T-helper 17 cell (primary cell): ENCODE data around the gene NXPH2. TPM values are rescaled to one million over a fixed set of nuclear protein-coding genes. Genes with fewer than 3 reads are reported as not detected.
"Not testable (repeated sequence)": the region's sequence is repeated elsewhere in the genome, so short reads cannot be mapped to it uniquely, and the experiment has no call there.

Source experiments
- ATAC-seq: fragments of 150-1000 bp; cut with Tn5 transposase; 2 replicates; pipeline ENCODE4 v1.10.0; 2021; ENCODE audit warnings: mild to moderate bottlenecking, moderate library complexity
- DNase-seq, 3 donors: peaks; one replicate each; pipeline versions ENCODE4 v3.0.0 to v3.0.0-alpha.2; 2020 to 2021
- H3K9me3 ChIP-seq: one replicate; pipeline ENCODE4 v1.7.0; 2013; ENCODE audit warnings: low read length, mild to moderate bottlenecking; ENCODE audit not compliant: control insufficient read depth, poor library complexity, severe bottlenecking
- H3K27ac Mint-ChIP-seq: one replicate; pipeline ENCODE4 v1.8.0; 2022; ENCODE audit warnings: mild to moderate bottlenecking, moderate library complexity, mixed read lengths
- H3K27me3 Mint-ChIP-seq: one replicate; pipeline ENCODE4 v1.8.0; 2022; ENCODE audit warnings: mixed read lengths
- H3K36me3 Mint-ChIP-seq: one replicate; pipeline ENCODE4 v1.8.0; 2022; ENCODE audit warnings: low read depth, mixed read lengths
- H3K4me1 Mint-ChIP-seq: one replicate; pipeline ENCODE4 v1.8.0; 2022; ENCODE audit warnings: mild to moderate bottlenecking, mixed read lengths
- H3K4me3 Mint-ChIP-seq: one replicate; pipeline ENCODE4 v1.8.0; 2022; ENCODE audit warnings: mild to moderate bottlenecking, moderate library complexity, mixed read lengths
- total RNA-seq, 4 donors: library from RNA in 2 of 4; stranded (reverse) in 2 of 4; gene quantifications; one replicate each; pipeline ENCODE4 v1.2.3 and lab custom pipeline; 2022 to 2026

The NXPH2 gene
- total RNA-seq, 2 donors from 2014 or later, result not detected

GRCh38 chr2:138676619-138677021 is 103.6 kb downstream of the NXPH2 start:
- Mint-ChIP-seq H3K4me3 (no peak overlapping the region), H3K4me1 (no peaks in the 10 kb centered on the region), H3K27me3 (peaks cover 28% of the 10 kb centered on the region), H3K27ac (no peak overlapping the region), H3K36me3 (no peaks in the 10 kb centered on the region)
- ATAC-seq, result no peak
- H3K9me3 ChIP-seq, result no peaks in the 10 kb centered on the region
- no peak for DNase-seq

GRCh38 chr2:138671566-138671965 is 108.6 kb downstream of the NXPH2 start:
- H3K27me3 Mint-ChIP-seq, result peaks cover 18% of the 10 kb centered on the region
- DNase-seq (no peak), ATAC-seq (no peak)
- H3K4me3 Mint-ChIP-seq, result no peak overlapping the region
- H3K36me3 Mint-ChIP-seq, result no peaks in the 10 kb centered on the region
- no peaks in the 10 kb centered on the region for H3K4me1 Mint-ChIP-seq
- H3K27ac Mint-ChIP-seq, result no peak overlapping the region
- no peaks in the 10 kb centered on the region for H3K9me3 ChIP-seq

- no peak for ATAC-seq
Measured at GRCh38 chr2:138670734-138671133, 109.5 kb downstream of the NXPH2 start.

GRCh38 chr2:138665937-138666336 is 114.3 kb downstream of the NXPH2 start:
- no peak for ATAC-seq
- Mint-ChIP-seq H3K36me3 (no peaks in the 10 kb centered on the region), H3K4me1 (no peaks in the 10 kb centered on the region)

More at GRCh38 chr2:138670734-138671133, 109.5 kb downstream of the NXPH2 start:
- no peaks in the 10 kb centered on the region for H3K4me1 Mint-ChIP-seq
- H3K4me3 Mint-ChIP-seq, result no peak overlapping the region
- H3K27me3 Mint-ChIP-seq, result peaks cover 14% of the 10 kb centered on the region
- no peaks in the 10 kb centered on the region for H3K36me3 Mint-ChIP-seq
- DNase-seq, result no peak
- no peak overlapping the region for H3K27ac Mint-ChIP-seq
- no peaks in the 10 kb centered on the region for H3K9me3 ChIP-seq

GRCh38 chr2:138658187-138658894 is 121.8 kb downstream of the NXPH2 start:
- no peaks in the 10 kb centered on the region for H3K9me3 ChIP-seq
- Mint-ChIP-seq H3K4me3 (no peak overlapping the region), H3K4me1 (no peaks in the 10 kb centered on the region), H3K27ac (no peak overlapping the region), H3K36me3 (no peaks in the 10 kb centered on the region), H3K27me3 (peaks cover 15% of the 10 kb centered on the region)
- DNase-seq, result no peak
- no peak for ATAC-seq

More at GRCh38 chr2:138665937-138666336, 114.3 kb downstream of the NXPH2 start:
- H3K4me3 Mint-ChIP-seq, result no peak overlapping the region
- no peak for DNase-seq
- peaks cover 15% of the 10 kb centered on the region for H3K27me3 Mint-ChIP-seq
- H3K27ac Mint-ChIP-seq, result no peak overlapping the region
- H3K9me3 ChIP-seq, result no peaks in the 10 kb centered on the region

GRCh38 chr2:138654146-138654545 is 126.0 kb downstream of the NXPH2 start:
- DNase-seq (no peak), ATAC-seq (no peak)
- Mint-ChIP-seq H3K27ac (no peak overlapping the region), H3K4me3 (no peak overlapping the region), H3K4me1 (no peaks in the 10 kb centered on the region), H3K36me3 (no peaks in the 10 kb centered on the region), H3K27me3 (peaks cover 4% of the 10 kb centered on the region)
- H3K9me3 ChIP-seq, result no peaks in the 10 kb centered on the region

- H3K27ac Mint-ChIP-seq, result no peak overlapping the region
- DNase-seq, result no peak
- no peaks in the 10 kb centered on the region for H3K4me1 Mint-ChIP-seq
- ATAC-seq, result no peak
- no peaks in the 10 kb centered on the region for H3K36me3 Mint-ChIP-seq
- no peak overlapping the region for H3K4me3 Mint-ChIP-seq
- H3K9me3 ChIP-seq, result no peaks in the 10 kb centered on the region
- H3K27me3 Mint-ChIP-seq, result no peaks in the 10 kb centered on the region
Measured at GRCh38 chr2:138652378-138652777, 127.8 kb downstream of the NXPH2 start.

GRCh38 chr2:138649571-138649970 is 130.6 kb downstream of the NXPH2 start:
- H3K9me3 ChIP-seq, result no peaks in the 10 kb centered on the region
- Mint-ChIP-seq H3K27me3 (no peaks in the 10 kb centered on the region), H3K4me3 (no peak overlapping the region), H3K4me1 (no peaks in the 10 kb centered on the region), H3K36me3 (no peaks in the 10 kb centered on the region), H3K27ac (no peak overlapping the region)
- ATAC-seq, result no peak
- no peak for DNase-seq

- Mint-ChIP-seq H3K27me3 (no peaks in the 10 kb centered on the region), H3K36me3 (no peaks in the 10 kb centered on the region), H3K4me3 (no peak overlapping the region), H3K27ac (no peak overlapping the region), H3K4me1 (no peaks in the 10 kb centered on the region)
- ATAC-seq, result no peak
- no peak for DNase-seq
- no peaks in the 10 kb centered on the region for H3K9me3 ChIP-seq
Measured at GRCh38 chr2:138648606-138649005, 131.6 kb downstream of the NXPH2 start.

- not testable (repeated sequence) for H3K4me3 Mint-ChIP-seq, H3K27ac Mint-ChIP-seq, ATAC-seq, H3K36me3 Mint-ChIP-seq, H3K4me1 Mint-ChIP-seq, DNase-seq, H3K9me3 ChIP-seq
- H3K27me3 Mint-ChIP-seq, result peaks cover 13% of the 10 kb centered on the region
Measured at GRCh38 chr2:138644776-138645175, 135.4 kb downstream of the NXPH2 start.

GRCh38 chr2:138640921-138641676 is 139.1 kb downstream of the NXPH2 start:
- H3K4me3 Mint-ChIP-seq, result no peak overlapping the region
- no peak for ATAC-seq
- no peaks in the 10 kb centered on the region for H3K4me1 Mint-ChIP-seq
- H3K27me3 Mint-ChIP-seq, result peaks cover 23% of the 10 kb centered on the region
- no peaks in the 10 kb centered on the region for H3K36me3 Mint-ChIP-seq
- no peaks in the 10 kb centered on the region for H3K9me3 ChIP-seq
- no peak overlapping the region for H3K27ac Mint-ChIP-seq
- no peak for DNase-seq

- Mint-ChIP-seq H3K27ac (no peak overlapping the region), H3K4me3 (no peak overlapping the region), H3K27me3 (peaks cover 23% of the 10 kb centered on the region), H3K36me3 (no peaks in the 10 kb centered on the region), H3K4me1 (no peaks in the 10 kb centered on the region)
- no peaks in the 10 kb centered on the region for H3K9me3 ChIP-seq
- ATAC-seq (no peak), DNase-seq (no peak)
Measured at GRCh38 chr2:138637686-138638085, 142.5 kb downstream of the NXPH2 start.

- DNase-seq, result no peak
- H3K4me1 Mint-ChIP-seq, result no peaks in the 10 kb centered on the region
- ATAC-seq, result no peak
Measured at GRCh38 chr2:138637061-138637460, 143.1 kb downstream of the NXPH2 start.

GRCh38 chr2:138633049-138633448 is 147.1 kb downstream of the NXPH2 start:
- H3K9me3 ChIP-seq, result no peaks in the 10 kb centered on the region
- no peak overlapping the region for H3K27ac Mint-ChIP-seq
- no peak for DNase-seq

More at GRCh38 chr2:138637061-138637460, 143.1 kb downstream of the NXPH2 start:
- Mint-ChIP-seq H3K4me3 (no peak overlapping the region), H3K27me3 (peaks cover 23% of the 10 kb centered on the region), H3K27ac (no peak overlapping the region), H3K36me3 (no peaks in the 10 kb centered on the region)
- no peaks in the 10 kb centered on the region for H3K9me3 ChIP-seq

More at GRCh38 chr2:138633049-138633448, 147.1 kb downstream of the NXPH2 start:
- no peak overlapping the region for H3K4me3 Mint-ChIP-seq
- H3K4me1 Mint-ChIP-seq, result no peaks in the 10 kb centered on the region
- H3K36me3 Mint-ChIP-seq, result no peaks in the 10 kb centered on the region
- no peak for ATAC-seq
- peaks cover 23% of the 10 kb centered on the region for H3K27me3 Mint-ChIP-seq
